GM12878 (cell line): ENCODE measurements around the gene SFXN2. TPM values are rescaled to one million over a fixed set of nuclear protein-coding genes. Genes with fewer than 3 reads are reported as not detected.

ENCODE experiments used
- ATAC-seq: fragments of 200-7000 bp; cut with Tn5 transposase; 3 replicates; pipeline ENCODE4 v1.9.1; 2020; ENCODE audit warnings: mild to moderate bottlenecking, moderate library complexity
- BruUV-seq: library from RNA; stranded (reverse); fragments of 400-500 nt; replicated peaks from 2 replicates; lab custom pipeline; 2021; lab: Mats Ljungman, UMichigan
- CTCF ChIA-PET: fragments of 300-600 bp; sonication (Branson Sonifier 250); formaldehyde crosslinking; extraction: SDS; loops from one replicate; lab custom pipeline; 2021; ENCODE audit warnings: inconsistent platforms; lab: Yijun Ruan, JAX
- POLR2A ChIA-PET: fragments of 350-600 bp; formaldehyde crosslinking; extraction: SDS; loops from one replicate; lab custom pipeline; 2021; ENCODE audit warnings: inconsistent platforms; lab: Charles Lee
- RAD21 ChIA-PET: fragments of 300-600 bp; sonication (Branson Sonifier 250); formaldehyde crosslinking; loops from one replicate; lab custom pipeline; 2023; ENCODE audit warnings: antibody characterized with exemption; ENCODE audit not compliant: unreplicated experiment; lab: Charles Lee
- SMC1A ChIA-PET: fragments of 300-600 bp; sonication (Branson Sonifier 250); formaldehyde crosslinking; loops from one replicate; lab custom pipeline; 2023; ENCODE audit not compliant: unreplicated experiment, uncharacterized antibody; lab: Charles Lee
- DNase-seq: peaks from one replicate; pipeline ENCODE4 v3.0.0-alpha.2; 2011; ENCODE audit warnings: low read depth, low spot score
- FAIRE-seq: peaks from 3 replicates; lab custom pipeline; 2011; peaks lifted over from hg19 to GRCh38; lab: Jason Lieb, UNC
- H2AFZ ChIP-seq: 2 replicates; pipeline ENCODE4 v1.6.0; 2011; ENCODE audit warnings: low read depth, low read length, control low read depth; ENCODE audit not compliant: control insufficient read depth
- H3K27ac ChIP-seq: 2 replicates; pipeline ENCODE4 v1.5.1; 2011; ENCODE audit warnings: control low read depth; ENCODE audit not compliant: control insufficient read depth, insufficient read depth
- H3K27me3 ChIP-seq, 2 experiments: replicated peaks in 1 of 2; 2 replicates each; pipeline versions ENCODE4 v1.6.0 to v1.6.1; 2011; ENCODE audit warnings: low read length in 1 of 2; ENCODE audit not compliant: control insufficient read depth in 2 of 2, insufficient read depth in 2 of 2
- H3K36me3 ChIP-seq, 2 experiments: 2 replicates each; pipeline ENCODE4 v1.5.1; 2011; ENCODE audit warnings: low read length in 1 of 2; ENCODE audit not compliant: control insufficient read depth in 2 of 2, insufficient read depth in 2 of 2
- H3K4me1 ChIP-seq: 2 replicates; pipeline ENCODE4 v1.6.1; 2011; ENCODE audit warnings: mild to moderate bottlenecking, low read length, moderate library complexity, mixed read lengths; ENCODE audit not compliant: control insufficient read depth, insufficient read depth
- H3K4me2 ChIP-seq: 2 replicates; pipeline ENCODE4 v1.6.0; 2011; ENCODE audit warnings: control low read depth; ENCODE audit not compliant: control insufficient read depth, insufficient read depth
- H3K4me3 ChIP-seq: fragments of 200-600 bp; sonication (generic); 2 replicates; pipeline ENCODE4 v1.5.1; 2016
- H3K79me2 ChIP-seq: 2 replicates; pipeline ENCODE4 v1.6.0; 2011; ENCODE audit warnings: low read length; ENCODE audit not compliant: control insufficient read depth, insufficient read depth
- H3K9ac ChIP-seq: 2 replicates; pipeline ENCODE4 v1.8.0; 2011; ENCODE audit warnings: low read length, control low read depth, mixed read lengths; ENCODE audit not compliant: control insufficient read depth, insufficient read depth
- H3K9me3 ChIP-seq: replicated peaks from 3 replicates; pipeline ENCODE4 v1.5.1; 2011; ENCODE audit warnings: mild to moderate bottlenecking, low read length; ENCODE audit not compliant: control insufficient read depth, insufficient read depth
- H4K20me1 ChIP-seq: 2 replicates; pipeline ENCODE4 v1.6.0; 2011; ENCODE audit not compliant: control insufficient read depth, insufficient read depth
- CBFB ChIP-seq: IDR thresholded peaks from 2 replicates; pipeline ENCODE4 v1.6.1; 2016; ENCODE audit warnings: antibody characterized with exemption, low read depth
- IKZF2 ChIP-seq, 2 experiments: fragments of 450-650 bp; IDR thresholded peaks; 2 replicates each; pipeline ENCODE4 v1.6.1; 2017; ENCODE audit warnings: mild to moderate bottlenecking in 2 of 2, moderate library complexity in 2 of 2
- IRF4 ChIP-seq: IDR thresholded peaks from 2 replicates; pipeline ENCODE4 v1.6.1; 2011; ENCODE audit warnings: low read depth, low read length
- JUNB ChIP-seq: IDR thresholded peaks from 2 replicates; pipeline ENCODE4 v1.6.1; 2016; ENCODE audit warnings: antibody characterized with exemption, mild to moderate bottlenecking
- SIX5 ChIP-seq: IDR thresholded peaks from 2 replicates; pipeline ENCODE4 v1.6.1; 2011; ENCODE audit warnings: mild to moderate bottlenecking, low read depth, low read length, moderate library complexity; ENCODE audit not compliant: severe bottlenecking
- SMARCA5 ChIP-seq: fragments of 450-650 bp; IDR thresholded peaks from 2 replicates; pipeline ENCODE4 v1.6.1; 2017; ENCODE audit warnings: mild to moderate bottlenecking
- SPI1 ChIP-seq: IDR thresholded peaks from 2 replicates; pipeline ENCODE4 v1.6.1; 2011; ENCODE audit warnings: low read depth, mild to moderate bottlenecking, low read length, moderate library complexity, borderline replicate concordance; ENCODE audit not compliant: insufficient read depth
- STAT1 ChIP-seq: fragments of 450-650 bp; conservative IDR thresholded peaks from 2 replicates; pipeline ENCODE4 v1.6.1; 2014; ENCODE audit warnings: antibody characterized with exemption, mild to moderate bottlenecking
- ZBED1 ChIP-seq: IDR thresholded peaks from 2 replicates; pipeline ENCODE4 v1.6.1; 2016; ENCODE audit warnings: borderline replicate concordance
- ZNF207 ChIP-seq: fragments of 450-650 bp; IDR thresholded peaks from 2 replicates; pipeline ENCODE4 v1.6.1; 2014; ENCODE audit warnings: antibody characterized with exemption, mild to moderate bottlenecking, borderline replicate concordance
- ZNF687 ChIP-seq: fragments of 450-650 bp; IDR thresholded peaks from 2 replicates; pipeline ENCODE4 v1.6.1; 2017; ENCODE audit warnings: mild to moderate bottlenecking, moderate library complexity
- WGBS: methylation state at CpG from one replicate; pipeline ENCODE4 v1.1.6; 2016; ENCODE audit warnings: low lambda C conversion rate; ENCODE audit not compliant: insufficient replicate concordance, insufficient coverage; ENCODE audit errors: missing lambda C conversion rate; 5-methylcytosine and 5-hydroxymethylcytosine counted together
- in situ Hi-C: fragments of 300-500 bp; cut with MboI; formaldehyde crosslinking; loops from 9 replicates; pipeline ENCODE4 v1.14.3; 2018; ENCODE audit warnings: mixed read lengths
- intact Hi-C: fragments of 100-400 bp; cut with micrococcal nuclease; formaldehyde crosslinking; loops from one replicate; pipeline ENCODE4 v1.14.2; 2022; ENCODE audit not compliant: unreplicated experiment
- polyA plus RNA-seq, 11 experiments: library from polyadenylated mRNA; depleted of rRNA in 4 of 11; unstranded in 6 of 11; stranded (reverse) in 5 of 11; fragments of >200 nt; fragmentation: Nextera tagmentation in 4 of 11; fragmentation: Illumina TruSeq in 1 of 11; extraction: Ambion mirVana in 4 of 11; extraction: Trizol in 1 of 11; gene quantifications; 1 replicate in 1 of 11; 2 replicates in 10 of 11; pipeline versions ENCODE4 v1.2.1 to v1.2.3, GENCODE V29; 2011 to 2016; ENCODE audit warnings: inconsistent platforms in 2 of 11, missing spikeins in 2 of 11, low read depth in 1 of 11
- total RNA-seq, 4 experiments: library from RNA; depleted of rRNA in 3 of 4; stranded (reverse); fragments of >200 nt in 3 of 4; fragmentation: Illumina TruSeq in 1 of 4; extraction: Trizol in 1 of 4; gene quantifications; 2 replicates each; pipeline versions ENCODE4 v1.2.1 to v1.2.3, GENCODE V29; 2013 to 2021
- TF ChIP-seq, protein P1 (sequence below): fragments of 450-650 bp; IDR thresholded peaks from 2 replicates; pipeline ENCODE4 v1.6.1; 2017; ENCODE audit warnings: borderline replicate concordance
- TF ChIP-seq, protein P2 (sequence below): fragments of 450-650 bp; IDR thresholded peaks from 2 replicates; pipeline ENCODE4 v1.6.1; 2017; ENCODE audit warnings: mild to moderate bottlenecking, moderate library complexity

Gene SFXN2
- total and polyA plus RNA-seq, 10 of the 15 experiments (the other 5 are each of a cell fraction or from before 2014, with no cell fraction given), result 8.8 to 22.5 (median 18.5) TPM

DNA sequence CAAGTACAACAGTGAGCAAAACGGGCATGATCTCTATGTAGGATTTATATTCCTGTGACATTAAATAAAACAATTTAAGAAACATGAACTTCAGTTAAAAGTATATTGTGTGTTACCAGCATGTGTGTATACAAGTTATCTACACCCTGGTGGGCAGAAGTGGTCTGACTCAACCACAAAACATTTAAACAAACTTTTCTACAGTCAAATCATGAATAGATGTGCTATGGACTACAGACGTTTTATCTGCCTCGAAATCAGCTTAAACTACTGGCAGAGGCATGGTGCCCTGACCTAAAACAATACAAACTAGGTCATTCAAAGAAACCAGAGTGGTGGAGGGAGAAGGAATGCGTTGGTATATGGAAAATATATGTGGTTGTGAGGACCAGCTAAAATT, 3.8 kb upstream of the SFXN2 start:
- FAIRE-seq (peak; percentile 65), ATAC-seq (peak; percentile 0; the same call in 1 of the 3 replicates), DNase-seq (no peak)
- H4K20me1 ChIP-seq, result no peaks in the 10 kb centered on the region
- peak overlapping the region; percentile 63 for H2AFZ ChIP-seq
- no peaks in the 10 kb centered on the region for H3K36me3 ChIP-seq
- intact Hi-C loops (loop anchor here (5.0 to 10.0 kb wide), 2 partner anchors 206 to 278 kb away; partner anchors contain the start of genes ACTR1A, CUEDC2 and SUFU), in situ Hi-C loops (no loop called here)
- no peaks in the 10 kb centered on the region for H3K9me3 ChIP-seq
- peak overlapping the region; percentile 55; the same call in 1 of the 2 replicates for H3K4me3 ChIP-seq
- peak overlapping the region; percentile 51 for H3K4me2 ChIP-seq
- 3% methylated on average over 4 of the region's 4 CpGs for WGBS
- no TSS peak for BruUV-seq
- H3K27ac ChIP-seq, result peak overlapping the region; percentile 88
- H3K4me1 ChIP-seq, result peaks cover 12% of the 10 kb centered on the region
- peaks cover 63% of the 10 kb centered on the region for H3K79me2 ChIP-seq
- ChIA-PET SMC1A (interaction anchor here (0.6 to 9.5 kb wide), 12 partner anchors 9 to 191 kb away, joined by 3 to 140 read pairs (median 6); partner anchors contain the start of genes TRIM8 and WBP1L), RAD21 (interaction anchor here (0.9 to 9.6 kb wide), 11 partner anchors 9 to 208 kb away, joined by 3 to 140 read pairs (median 4); partner anchors contain the start of genes ACTR1A, TRIM8 and WBP1L), POLR2A (interaction anchor here (0.6 to 5.8 kb wide), 9 partner anchors 9 to 97 kb away, joined by 3 to 73 read pairs (median 19); partner anchors contain the start of gene WBP1L), CTCF (interaction anchor here (0.5 to 8.5 kb wide), 14 partner anchors 9 to 1202 kb away, joined by 3 to 114 read pairs (median 4); partner anchors contain the start of gene CNNM2)
- H3K9ac ChIP-seq, result peak overlapping the region; percentile 53
- H3K27me3 ChIP-seq, result no peaks in the 10 kb centered on the region
- TF ChIP-seq, protein P1, sequence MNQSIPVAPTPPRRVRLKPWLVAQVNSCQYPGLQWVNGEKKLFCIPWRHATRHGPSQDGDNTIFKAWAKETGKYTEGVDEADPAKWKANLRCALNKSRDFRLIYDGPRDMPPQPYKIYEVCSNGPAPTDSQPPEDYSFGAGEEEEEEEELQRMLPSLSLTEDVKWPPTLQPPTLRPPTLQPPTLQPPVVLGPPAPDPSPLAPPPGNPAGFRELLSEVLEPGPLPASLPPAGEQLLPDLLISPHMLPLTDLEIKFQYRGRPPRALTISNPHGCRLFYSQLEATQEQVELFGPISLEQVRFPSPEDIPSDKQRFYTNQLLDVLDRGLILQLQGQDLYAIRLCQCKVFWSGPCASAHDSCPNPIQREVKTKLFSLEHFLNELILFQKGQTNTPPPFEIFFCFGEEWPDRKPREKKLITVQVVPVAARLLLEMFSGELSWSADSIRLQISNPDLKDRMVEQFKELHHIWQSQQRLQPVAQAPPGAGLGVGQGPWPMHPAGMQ, result no peak
- no peak for TF ChIP-seq ZNF207
- TF ChIP-seq ZBED1, result no peak
- no peak for TF ChIP-seq SPI1
- TF ChIP-seq, protein P2, sequence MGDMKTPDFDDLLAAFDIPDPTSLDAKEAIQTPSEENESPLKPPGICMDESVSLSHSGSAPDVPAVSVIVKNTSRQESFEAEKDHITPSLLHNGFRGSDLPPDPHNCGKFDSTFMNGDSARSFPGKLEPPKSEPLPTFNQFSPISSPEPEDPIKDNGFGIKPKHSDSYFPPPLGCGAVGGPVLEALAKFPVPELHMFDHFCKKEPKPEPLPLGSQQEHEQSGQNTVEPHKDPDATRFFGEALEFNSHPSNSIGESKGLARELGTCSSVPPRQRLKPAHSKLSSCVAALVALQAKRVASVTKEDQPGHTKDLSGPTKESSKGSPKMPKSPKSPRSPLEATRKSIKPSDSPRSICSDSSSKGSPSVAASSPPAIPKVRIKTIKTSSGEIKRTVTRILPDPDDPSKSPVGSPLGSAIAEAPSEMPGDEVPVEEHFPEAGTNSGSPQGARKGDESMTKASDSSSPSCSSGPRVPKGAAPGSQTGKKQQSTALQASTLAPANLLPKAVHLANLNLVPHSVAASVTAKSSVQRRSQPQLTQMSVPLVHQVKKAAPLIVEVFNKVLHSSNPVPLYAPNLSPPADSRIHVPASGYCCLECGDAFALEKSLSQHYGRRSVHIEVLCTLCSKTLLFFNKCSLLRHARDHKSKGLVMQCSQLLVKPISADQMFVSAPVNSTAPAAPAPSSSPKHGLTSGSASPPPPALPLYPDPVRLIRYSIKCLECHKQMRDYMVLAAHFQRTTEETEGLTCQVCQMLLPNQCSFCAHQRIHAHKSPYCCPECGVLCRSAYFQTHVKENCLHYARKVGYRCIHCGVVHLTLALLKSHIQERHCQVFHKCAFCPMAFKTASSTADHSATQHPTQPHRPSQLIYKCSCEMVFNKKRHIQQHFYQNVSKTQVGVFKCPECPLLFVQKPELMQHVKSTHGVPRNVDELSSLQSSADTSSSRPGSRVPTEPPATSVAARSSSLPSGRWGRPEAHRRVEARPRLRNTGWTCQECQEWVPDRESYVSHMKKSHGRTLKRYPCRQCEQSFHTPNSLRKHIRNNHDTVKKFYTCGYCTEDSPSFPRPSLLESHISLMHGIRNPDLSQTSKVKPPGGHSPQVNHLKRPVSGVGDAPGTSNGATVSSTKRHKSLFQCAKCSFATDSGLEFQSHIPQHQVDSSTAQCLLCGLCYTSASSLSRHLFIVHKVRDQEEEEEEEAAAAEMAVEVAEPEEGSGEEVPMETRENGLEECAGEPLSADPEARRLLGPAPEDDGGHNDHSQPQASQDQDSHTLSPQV, result no peak
- peak; percentile 70; the same call in 1 of the 2 replicates for TF ChIP-seq IRF4
- TF ChIP-seq IKZF2 (IDR thresholded peaks at IDR 0.05), result no peak
- TF ChIP-seq SMARCA5, result no peak
- TF ChIP-seq CBFB, result 0 out of 2 replicates have a peak, but pooled peaks have one; percentile 22
- peak; percentile 61 for TF ChIP-seq JUNB
- no peak for TF ChIP-seq STAT1
- TF ChIP-seq ZNF687, result no peak
- no peak for TF ChIP-seq SIX5
